WTC11 (cell line): ENCODE measurements around the gene DDX4. TPM values are rescaled to one million over a fixed set of nuclear protein-coding genes. Genes with fewer than 3 reads are reported as not detected.

ENCODE experiments used
- ATAC-seq: fragments of 200-7000 bp; cut with Tn5 transposase; 2 replicates; pipeline ENCODE4 v1.10.0; 2021; ENCODE audit warnings: mild to moderate bottlenecking, moderate library complexity
- CTCF ChIA-PET: fragments of 300-600 bp; sonication (Branson Sonifier 250); formaldehyde crosslinking; loops from one replicate; lab custom pipeline; 2021; ENCODE audit warnings: antibody characterized with exemption; lab: Charles Lee
- POLR2A ChIA-PET: fragments of 350-600 bp; sonication (Branson Sonifier 250); formaldehyde crosslinking; loops from one replicate; lab custom pipeline; 2021; ENCODE audit warnings: antibody characterized with exemption; lab: Charles Lee
- DNase-seq: peaks from one replicate; pipeline ENCODE4 v3.0.0; 2021; ENCODE audit warnings: low spot score
- H3K27ac Mint-ChIP-seq: 2 replicates; pipeline ENCODE4 v1.8.0; 2021; ENCODE audit warnings: mixed read lengths
- H3K27me3 Mint-ChIP-seq: 2 replicates; pipeline ENCODE4 v1.8.0; 2021; ENCODE audit warnings: low read depth, mild to moderate bottlenecking, moderate library complexity, mixed read lengths
- H3K36me3 Mint-ChIP-seq: 2 replicates; pipeline ENCODE4 v1.8.0; 2021; ENCODE audit warnings: mixed read lengths
- H3K4me1 Mint-ChIP-seq: 2 replicates; pipeline ENCODE4 v1.8.0; 2022; ENCODE audit warnings: mixed read lengths
- H3K4me3 Mint-ChIP-seq: 2 replicates; pipeline ENCODE4 v1.8.0; 2021; ENCODE audit warnings: mild to moderate bottlenecking, moderate library complexity, mixed read lengths
- H3K9me3 Mint-ChIP-seq: 2 replicates; pipeline ENCODE4 v1.8.0; 2021; ENCODE audit warnings: mixed read lengths
- ATF3 ChIP-seq: sonication (generic); formaldehyde crosslinking; conservative IDR thresholded peaks from 2 replicates; pipeline ENCODE4 v1.8.1; 2022; ENCODE audit warnings: mild to moderate bottlenecking, missing genetic modification reagents
- ATF6 ChIP-seq: sonication (generic); formaldehyde crosslinking; IDR thresholded peaks from 2 replicates; pipeline ENCODE4 v1.8.1; 2023; ENCODE audit warnings: mild to moderate bottlenecking, missing genetic modification reagents
- CBFB ChIP-seq: sonication (generic); formaldehyde crosslinking; IDR thresholded peaks from 2 replicates; pipeline ENCODE4 v1.8.1; 2022; ENCODE audit warnings: mild to moderate bottlenecking, low read depth, missing genetic modification reagents
- CREM ChIP-seq: sonication (generic); formaldehyde crosslinking; IDR thresholded peaks from 2 replicates; pipeline ENCODE4 v1.8.1; 2022; ENCODE audit warnings: mild to moderate bottlenecking, missing genetic modification reagents, moderate library complexity
- ETV6 ChIP-seq: sonication (generic); formaldehyde crosslinking; IDR thresholded peaks from 2 replicates; pipeline ENCODE4 v1.8.1; 2022; ENCODE audit warnings: mild to moderate bottlenecking, missing genetic modification reagents
- FOXJ3 ChIP-seq: sonication (generic); formaldehyde crosslinking; IDR thresholded peaks from 2 replicates; pipeline ENCODE4 v1.9.0; 2021; ENCODE audit warnings: missing genetic modification reagents, mild to moderate bottlenecking, borderline replicate concordance
- GRHL2 ChIP-seq: fragments of 250-450 bp; sonication (Bioruptor Pico); IDR thresholded peaks from 2 replicates; pipeline ENCODE4 v1.8.0; 2022; ENCODE audit warnings: mild to moderate bottlenecking, moderate library complexity; ENCODE audit not compliant: insufficient replicate concordance, severe bottlenecking
- HMGXB4 ChIP-seq: sonication (generic); formaldehyde crosslinking; IDR thresholded peaks from 2 replicates; pipeline ENCODE4 v1.8.1; 2023; ENCODE audit warnings: mild to moderate bottlenecking, moderate library complexity, missing genetic modification reagents
- IRF2 ChIP-seq: sonication (generic); formaldehyde crosslinking; IDR thresholded peaks from 2 replicates; pipeline ENCODE4 v1.8.0; 2022; ENCODE audit warnings: low read depth, missing genetic modification reagents, borderline replicate concordance
- KAT7 ChIP-seq: sonication (generic); formaldehyde crosslinking; IDR thresholded peaks from 2 replicates; pipeline ENCODE4 v1.8.1; 2023; ENCODE audit warnings: missing genetic modification reagents, mild to moderate bottlenecking, borderline replicate concordance
- MYBL2 ChIP-seq: sonication (generic); formaldehyde crosslinking; IDR thresholded peaks from 2 replicates; pipeline ENCODE4 v1.8.1; 2023; ENCODE audit warnings: mild to moderate bottlenecking, moderate library complexity, missing genetic modification reagents
- NFE2L1 ChIP-seq: sonication (generic); formaldehyde crosslinking; IDR thresholded peaks from 2 replicates; pipeline ENCODE4 v1.8.1; 2023; ENCODE audit warnings: missing genetic modification reagents
- PRDM15 ChIP-seq: sonication (generic); formaldehyde crosslinking; IDR thresholded peaks from 2 replicates; pipeline ENCODE4 v1.8.0; 2022; ENCODE audit warnings: missing genetic modification reagents
- PRRX2 ChIP-seq: fragments of 250-450 bp; sonication (Bioruptor Pico); IDR thresholded peaks from 2 replicates; pipeline ENCODE4 v1.8.0; 2021; ENCODE audit warnings: mild to moderate bottlenecking
- RORB ChIP-seq: fragments of 250-450 bp; sonication (Bioruptor Pico); IDR thresholded peaks from 2 replicates; pipeline ENCODE4 v1.9.0; 2021; ENCODE audit warnings: mild to moderate bottlenecking
- SMAD3 ChIP-seq: sonication (generic); formaldehyde crosslinking; IDR thresholded peaks from 2 replicates; pipeline ENCODE4 v1.8.0; 2022; ENCODE audit warnings: missing genetic modification reagents, mild to moderate bottlenecking, borderline replicate concordance
- SMAD4 ChIP-seq: sonication (generic); formaldehyde crosslinking; IDR thresholded peaks from 2 replicates; pipeline ENCODE4 v1.8.0; 2022; ENCODE audit warnings: mild to moderate bottlenecking, missing genetic modification reagents
- TEAD1 ChIP-seq: sonication (generic); formaldehyde crosslinking; IDR thresholded peaks from 2 replicates; pipeline ENCODE4 v1.8.0; 2022; ENCODE audit warnings: mild to moderate bottlenecking, missing genetic modification reagents
- TP53 ChIP-seq: sonication (generic); formaldehyde crosslinking; IDR thresholded peaks from 2 replicates; pipeline ENCODE4 v1.8.1; 2023; ENCODE audit warnings: mild to moderate bottlenecking, missing genetic modification reagents
- USF1 ChIP-seq: sonication (generic); formaldehyde crosslinking; IDR thresholded peaks from 2 replicates; pipeline ENCODE4 v1.8.0; 2022; ENCODE audit warnings: mild to moderate bottlenecking, missing genetic modification reagents
- ZNF232 ChIP-seq: sonication (generic); formaldehyde crosslinking; IDR thresholded peaks from 2 replicates; pipeline ENCODE4 v1.8.0; 2022; ENCODE audit warnings: mild to moderate bottlenecking, missing genetic modification reagents
- ZNF263 ChIP-seq: sonication (generic); formaldehyde crosslinking; IDR thresholded peaks from 2 replicates; pipeline ENCODE4 v1.8.1; 2022; ENCODE audit warnings: low read depth, mild to moderate bottlenecking, moderate library complexity, missing genetic modification reagents
- ZNF416 ChIP-seq: fragments of 250-450 bp; sonication (Bioruptor Pico); IDR thresholded peaks from 2 replicates; pipeline ENCODE4 v1.9.0; 2021; ENCODE audit warnings: mild to moderate bottlenecking, inconsistent platforms
- ZNF425 ChIP-seq: fragments of 250-450 bp; sonication (Bioruptor Pico); conservative IDR thresholded peaks from 2 replicates; pipeline ENCODE4 v1.9.0; 2021; ENCODE audit warnings: mild to moderate bottlenecking
- total RNA-seq: library from RNA; stranded (reverse); gene quantifications from 3 replicates; pipeline ENCODE4 v1.2.3, GENCODE V29; 2021

The DDX4 gene
- total RNA-seq, 1 experiment from 2014 or later, result not detected

GRCh38 chr5:55732585-55732984, 5.3 kb upstream of the DDX4 start:
- TF ChIP-seq PRDM15 (CRISPR knock-in tag), result no peak
- no peak for TF ChIP-seq CBFB
- no peak for TF ChIP-seq ZNF263 (CRISPR knock-in tag)
- no peak for TF ChIP-seq FOXJ3
- CTCF ChIA-PET, result no interaction called here
- H3K9me3 Mint-ChIP-seq, result no peaks in the 10 kb centered on the region
- no peak overlapping the region for H3K4me3 Mint-ChIP-seq
- POLR2A ChIA-PET, result no interaction called here
- no peak overlapping the region for H3K27ac Mint-ChIP-seq
- no peaks in the 10 kb centered on the region for H3K27me3 Mint-ChIP-seq
- no peak for DNase-seq
- H3K36me3 Mint-ChIP-seq, result no peaks in the 10 kb centered on the region
- ATAC-seq, result no peak
- H3K4me1 Mint-ChIP-seq, result no peaks in the 10 kb centered on the region

GRCh38 chr5:55734658-55735057, 3.2 kb upstream of the DDX4 start:
- H3K4me3 Mint-ChIP-seq, result no peak overlapping the region
- H3K4me1 Mint-ChIP-seq, result no peaks in the 10 kb centered on the region
- ChIA-PET CTCF (no interaction called here), POLR2A (no interaction called here)
- no peak overlapping the region for H3K27ac Mint-ChIP-seq
- no peak for DNase-seq
- no peak for ATAC-seq
- TF ChIP-seq ZNF416 (CRISPR knock-in tag), result no peak
- no peak for TF ChIP-seq SMAD3 (CRISPR knock-in tag)
- TF ChIP-seq ZNF232, result no peak
- no peak for TF ChIP-seq ZNF425 (CRISPR knock-in tag)
- no peak for TF ChIP-seq RORB
- TF ChIP-seq ETV6 (CRISPR knock-in tag), result no peak
- no peak for TF ChIP-seq ATF6 (CRISPR knock-in tag)
- no peaks in the 10 kb centered on the region for H3K9me3 Mint-ChIP-seq
- no peaks in the 10 kb centered on the region for H3K27me3 Mint-ChIP-seq
- H3K36me3 Mint-ChIP-seq, result no peaks in the 10 kb centered on the region

- POLR2A ChIA-PET, result no interaction called here
- CTCF ChIA-PET, result no interaction called here
- TF ChIP-seq CBFB (no peak), ETV6 (CRISPR knock-in tag) (no peak), PRRX2 (CRISPR knock-in tag) (no peak), KAT7 (CRISPR knock-in tag) (no peak), TEAD1 (CRISPR knock-in tag) (no peak), TP53 (CRISPR knock-in tag) (no peak), CREM (CRISPR knock-in tag) (no peak), ATF3 (CRISPR knock-in tag) (no peak), GRHL2 (CRISPR knock-in tag) (no peak), MYBL2 (CRISPR knock-in tag) (no peak), IRF2 (CRISPR knock-in tag) (no peak), SMAD4 (CRISPR knock-in tag) (no peak), HMGXB4 (CRISPR knock-in tag) (no peak), USF1 (CRISPR knock-in tag) (no peak), NFE2L1 (CRISPR knock-in tag) (no peak)
- H3K36me3 Mint-ChIP-seq, result no peaks in the 10 kb centered on the region
- H3K27ac Mint-ChIP-seq, result no peak overlapping the region
- H3K4me1 Mint-ChIP-seq, result no peaks in the 10 kb centered on the region
- DNase-seq, result no peak
- H3K9me3 Mint-ChIP-seq, result no peaks in the 10 kb centered on the region
- no peak for ATAC-seq
- no peak overlapping the region for H3K4me3 Mint-ChIP-seq
- H3K27me3 Mint-ChIP-seq, result no peaks in the 10 kb centered on the region
These were observed 4.9 kb downstream of the DDX4 start for GRCh38 chr5:55742778-55743177.
